ENCODE measurements around the gene EFNA5. TPM values are rescaled to one million over a fixed set of nuclear protein-coding genes. Genes with fewer than 3 reads are reported as not detected.
A peak's percentile ranks its signal among the peaks of the same experiment; 100 is the strongest.

Gene EFNA5
- total and polyA plus RNA-seq, 10 of the 15 experiments (the other 5 are each of a cell fraction or from before 2014, with no cell fraction given): 0.19 to 12.6 (median 3.9) TPM

GRCh38 chr5:107395632-107396350 lies 274.9 kb downstream of the EFNA5 start (continued):
- TF ChIP-seq BCL3 (IDR thresholded peaks at IDR 0.05; ENCODE audit: borderline replicate concordance, insufficient read depth, low read depth, low read length, poor library complexity, severe bottlenecking): no peak
- no peak for TF ChIP-seq SMAD5 (IDR thresholded peaks at IDR 0.05; ENCODE audit: low read depth)
- TF ChIP-seq TCF7 (IDR thresholded peaks at IDR 0.05; ENCODE audit: borderline replicate concordance): 0 out of 2 replicates have a peak, but pooled peaks have one; percentile 28
- TF ChIP-seq RBBP5 (conservative IDR thresholded peaks at IDR 0.05): no peak
- peak; percentile 94 for TF ChIP-seq RUNX3 (IDR thresholded peaks at IDR 0.05; ENCODE audit: low read length)
- TF ChIP-seq IRF4 (IDR thresholded peaks at IDR 0.05; ENCODE audit: low read depth, low read length): no peak
- TF ChIP-seq TBL1XR1 (IDR thresholded peaks at IDR 0.05; ENCODE audit: low read depth, low read length): no peak
- peak; percentile 30; the same call in 1 of the 2 replicates for TF ChIP-seq FOXM1 (IDR thresholded peaks at IDR 0.05; ENCODE audit: low read depth, low read length)
- no peak for TF ChIP-seq YY1 (IDR thresholded peaks at IDR 0.05; ENCODE audit: low read depth, low read length)
- TF ChIP-seq BHLHE40 (IDR thresholded peaks at IDR 0.05; ENCODE audit: borderline replicate concordance in 1 of 2, low read depth in 2 of 2, low read length in 1 of 2): peak; percentile 70 to 79
- TF ChIP-seq NKRF (conservative IDR thresholded peaks at IDR 0.05): no peak
- peak; percentile 11 for TF ChIP-seq MEF2B (IDR thresholded peaks at IDR 0.05; ENCODE audit: partially characterized antibody, poor library complexity, severe bottlenecking)
- peak; percentile 57; the same call in 1 of the 2 replicates for TF ChIP-seq TCF12 (IDR thresholded peaks at IDR 0.05; ENCODE audit: low read depth, low read length)
- peak; percentile 68; the same call in 1 of the 2 replicates for TF ChIP-seq DPF2 (IDR thresholded peaks at IDR 0.05)
